PC-3 (cell line): ENCODE measurements around the gene LPCAT4. TPM values are rescaled to one million over a fixed set of nuclear protein-coding genes. Genes with fewer than 3 reads are reported as not detected.

Source experiments
- ATAC-seq: fragments of 200-7000 bp; cut with Tn5 transposase; 2 replicates; pipeline ENCODE4 v1.9.1; 2020; ENCODE audit warnings: mild to moderate bottlenecking, moderate library complexity
- BruUV-seq: library from RNA; stranded (reverse); fragments of 400-500 nt; replicated peaks from 2 replicates; lab custom pipeline; 2021; lab: Mats Ljungman, UMichigan
- CTCF ChIA-PET: fragments of 300-600 bp; sonication (Branson Sonifier 250); formaldehyde crosslinking; loops from one replicate; lab custom pipeline; 2022; ENCODE audit warnings: antibody characterized with exemption; lab: Charles Lee
- POLR2A ChIA-PET: fragments of 300-600 bp; sonication (Branson Sonifier 250); formaldehyde crosslinking; loops from one replicate; lab custom pipeline; 2022; ENCODE audit warnings: antibody characterized with exemption; ENCODE audit not compliant: unreplicated experiment; lab: Charles Lee
- DNase-seq: peaks from one replicate; pipeline ENCODE4 v3.0.0-alpha.2; 2015
- H2AFZ ChIP-seq: fragments of 300-600 bp; sonication (generic); 2 replicates; pipeline ENCODE4 v1.6.0; 2016; ENCODE audit warnings: antibody characterized with exemption, low read length
- H3F3A ChIP-seq: fragments of 300-600 bp; sonication (generic); one replicate; pipeline ENCODE4 v1.6.0; 2017; ENCODE audit warnings: antibody characterized with exemption, low read length, control low read depth, mild to moderate bottlenecking; ENCODE audit not compliant: unreplicated experiment
- H3K27ac ChIP-seq: fragments of 300-600 bp; sonication (generic); 2 replicates; pipeline ENCODE4 v1.5.1; 2016; ENCODE audit warnings: mild to moderate bottlenecking, low read length
- H3K27me3 ChIP-seq: fragments of 300-600 bp; sonication (generic); 2 replicates; pipeline ENCODE4 v1.6.1; 2016; ENCODE audit warnings: low read length, mixed read lengths
- H3K36me3 ChIP-seq: fragments of 300-600 bp; sonication (generic); 2 replicates; pipeline ENCODE4 v1.6.1; 2016; ENCODE audit warnings: low read depth, mixed run types, low read length, mixed read lengths
- H3K4me1 ChIP-seq: fragments of 300-600 bp; sonication (generic); 2 replicates; pipeline ENCODE4 v1.5.1; 2016; ENCODE audit warnings: low read length; ENCODE audit not compliant: insufficient read depth
- H3K4me2 ChIP-seq: fragments of 300-600 bp; sonication (generic); 2 replicates; pipeline ENCODE4 v1.6.0; 2016; ENCODE audit warnings: low read length
- H3K4me3 ChIP-seq: fragments of 300-600 bp; sonication (generic); 2 replicates; pipeline ENCODE4 v1.5.1; 2016; ENCODE audit warnings: mild to moderate bottlenecking, low read length, mixed read lengths
- H3K79me2 ChIP-seq: fragments of 300-600 bp; sonication (generic); 2 replicates; pipeline ENCODE4 v1.6.1; 2017; ENCODE audit warnings: low read length, mixed read lengths
- H3K9ac ChIP-seq: fragments of 300-600 bp; sonication (generic); 2 replicates; pipeline ENCODE4 v1.6.0; 2016; ENCODE audit warnings: mild to moderate bottlenecking, low read length
- H3K9me2 ChIP-seq: fragments of 300-600 bp; sonication (generic); replicated peaks from 2 replicates; pipeline ENCODE4 v1.6.1; 2016; ENCODE audit warnings: mixed run types, low read length, mixed read lengths
- H3K9me3 ChIP-seq: fragments of 300-600 bp; sonication (generic); 2 replicates; pipeline ENCODE4 v1.6.1; 2016; ENCODE audit warnings: low read length, mixed read lengths
- H4K20me1 ChIP-seq: fragments of 300-600 bp; sonication (generic); 2 replicates; pipeline ENCODE4 v1.6.1; 2016; ENCODE audit warnings: low read length, mixed read lengths
- CTCF ChIP-seq: fragments of 300-600 bp; sonication (generic); conservative IDR thresholded peaks from 2 replicates; pipeline ENCODE4 v1.5.1; 2017; ENCODE audit warnings: antibody characterized with exemption, low read depth, mild to moderate bottlenecking, low read length
- EZH2 ChIP-seq: fragments of 300-600 bp; sonication (generic); IDR thresholded peaks from one replicate; pipeline ENCODE4 v1.6.1; 2017; ENCODE audit warnings: antibody characterized with exemption, mild to moderate bottlenecking, low read length; ENCODE audit not compliant: unreplicated experiment
- EZH2phosphoT487 ChIP-seq: fragments of 300-600 bp; sonication (generic); IDR thresholded peaks from 2 replicates; pipeline ENCODE4 v1.6.1; 2018; ENCODE audit warnings: mild to moderate bottlenecking, antibody characterized with exemption, low read length, borderline replicate concordance
- intact Hi-C: fragments of 100-400 bp; cut with micrococcal nuclease; formaldehyde crosslinking; loops from 2 replicates; pipeline ENCODE4 v1.9.0; 2023
- total RNA-seq: library from RNA; depleted of rRNA; stranded (reverse); fragments of >200 nt; gene quantifications from 2 replicates; pipeline ENCODE4 v1.2.3, GENCODE V29; 2014

The LPCAT4 gene
- total RNA-seq, 1 experiment from 2014 or later = 37.0 TPM

DNA sequence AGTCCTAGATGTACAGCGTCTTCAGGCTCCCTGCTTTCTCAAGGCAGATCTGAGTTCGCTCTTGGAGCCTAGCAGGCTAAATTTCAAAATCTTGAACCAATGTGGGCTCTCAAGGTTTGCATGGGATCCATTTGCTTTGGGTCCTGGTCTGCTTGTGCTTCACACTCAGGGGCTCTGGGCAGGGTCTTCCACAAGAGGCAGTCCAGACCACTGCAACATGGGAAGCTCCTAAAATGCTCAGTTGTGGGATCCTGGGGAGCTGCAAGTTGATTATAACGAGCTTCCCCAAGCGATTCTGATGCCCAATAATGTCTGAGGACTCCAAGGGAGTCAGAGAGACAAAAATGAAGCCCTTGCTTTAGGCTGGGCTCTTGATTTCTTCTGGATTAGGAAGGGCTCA is 17.2 kb downstream of the LPCAT4 start:
- H2AFZ ChIP-seq = no peak overlapping the region
- no peak overlapping the region for H3K9ac ChIP-seq
- H3K9me2 ChIP-seq = no peaks in the 10 kb centered on the region
- H3K4me3 ChIP-seq = no peak overlapping the region
- intact Hi-C loops = no loop called here
- no TSS peak for BruUV-seq
- no peaks in the 10 kb centered on the region for H3K79me2 ChIP-seq
- H3K4me2 ChIP-seq = no peak overlapping the region
- H3K27me3 ChIP-seq = no peaks in the 10 kb centered on the region
- no peak overlapping the region for H3K27ac ChIP-seq
- no peaks in the 10 kb centered on the region for H3K4me1 ChIP-seq
- DNase-seq (no peak), ATAC-seq (no peak)
- no peaks in the 10 kb centered on the region for H3K9me3 ChIP-seq
- TF ChIP-seq EZH2 (no peak), CTCF (no peak), EZH2phosphoT487 (no peak)
- no peaks in the 10 kb centered on the region for H4K20me1 ChIP-seq
- ChIA-PET CTCF (no interaction called here), POLR2A (no interaction called here)
- no peaks in the 10 kb centered on the region for H3K36me3 ChIP-seq
- H3F3A ChIP-seq = no peaks in the 10 kb centered on the region

- no peak overlapping the region for H3K27ac ChIP-seq
- no peaks in the 10 kb centered on the region for H3K27me3 ChIP-seq
- H3K4me2 ChIP-seq = no peak overlapping the region
- intact Hi-C loops = no loop called here
- no peaks in the 10 kb centered on the region for H3F3A ChIP-seq
- ChIA-PET POLR2A (no interaction called here), CTCF (no interaction called here)
- TF ChIP-seq CTCF (no peak), EZH2 (no peak), EZH2phosphoT487 (no peak)
- H2AFZ ChIP-seq = no peak overlapping the region
- H3K4me1 ChIP-seq = no peaks in the 10 kb centered on the region
- H3K9me3 ChIP-seq = no peaks in the 10 kb centered on the region
- no peaks in the 10 kb centered on the region for H3K79me2 ChIP-seq
- no peaks in the 10 kb centered on the region for H3K9me2 ChIP-seq
- no peak for DNase-seq
- no peak for ATAC-seq
- no peak overlapping the region for H3K9ac ChIP-seq
- BruUV-seq = no TSS peak
- H4K20me1 ChIP-seq = no peaks in the 10 kb centered on the region
- H3K4me3 ChIP-seq = no peak overlapping the region
- H3K36me3 ChIP-seq = no peaks in the 10 kb centered on the region
Observed at GRCh38 chr15:34348735-34349300, 18.2 kb downstream of the LPCAT4 start.

DNA sequence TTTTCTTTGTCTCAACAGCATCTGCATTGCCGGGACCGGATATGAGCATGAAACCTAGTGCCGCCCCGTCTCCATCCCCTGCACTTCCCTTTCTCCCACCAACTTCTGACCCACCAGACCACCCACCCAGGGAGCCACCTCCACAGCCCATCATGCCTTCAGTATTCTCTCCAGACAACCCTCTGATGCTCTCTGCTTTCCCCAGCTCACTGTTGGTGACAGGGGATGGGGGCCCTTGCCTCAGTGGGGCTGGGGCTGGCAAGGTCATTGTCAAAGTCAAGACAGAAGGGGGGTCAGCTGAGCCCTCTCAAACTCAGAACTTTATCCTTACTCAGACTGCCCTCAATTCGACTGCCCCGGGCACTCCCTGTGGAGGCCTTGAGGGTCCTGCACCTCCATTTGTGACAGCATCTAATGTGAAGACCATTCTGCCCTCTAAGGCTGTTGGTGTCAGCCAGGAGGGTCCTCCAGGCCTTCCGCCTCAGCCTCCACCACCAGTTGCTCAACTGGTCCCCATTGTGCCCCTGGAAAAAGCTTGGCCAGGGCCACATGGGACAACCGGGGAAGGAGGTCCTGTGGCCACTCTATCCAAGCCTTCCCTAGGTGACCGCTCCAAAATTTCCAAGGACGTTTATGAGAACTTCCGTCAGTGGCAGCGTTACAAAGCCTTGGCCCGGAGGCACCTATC is 18.9 kb downstream of the LPCAT4 start:
- Histone ChIP-seq H3K4me1 (no peaks in the 10 kb centered on the region; the same call in 1 of the 2 replicates), H3K27ac (no peak overlapping the region), H3K4me2 (no peak overlapping the region), H3K9me2 (no peaks in the 10 kb centered on the region), H3K79me2 (no peaks in the 10 kb centered on the region), H3K4me3 (no peak overlapping the region), H2AFZ (no peak overlapping the region), H3K27me3 (no peaks in the 10 kb centered on the region), H4K20me1 (no peaks in the 10 kb centered on the region), H3K36me3 (no peaks in the 10 kb centered on the region), H3F3A (no peaks in the 10 kb centered on the region), H3K9ac (no peak overlapping the region), H3K9me3 (no peaks in the 10 kb centered on the region)
- intact Hi-C loops = no loop called here
- BruUV-seq = no TSS peak
- ChIA-PET CTCF (no interaction called here), POLR2A (no interaction called here)
- no peak for ATAC-seq
- TF ChIP-seq CTCF = no peak
- TF ChIP-seq EZH2 = no peak
- no peak for TF ChIP-seq EZH2phosphoT487
- no peak for DNase-seq
